GM08714 (cell line): ENCODE data around the gene GSG1L.
"Not testable (repeated sequence)": the region's sequence is repeated elsewhere in the genome, so short reads cannot be mapped to it uniquely, and the experiment has no call there.

ENCODE experiments used
- H3K4me3 ChIP-seq: fragments of 200-500 bp; sonication (Bioruptor generic); 2 replicates; pipeline ENCODE4 v1.5.1; 2014; ENCODE audit warnings: mild to moderate bottlenecking, low read length, inconsistent platforms
- ZNF274 ChIP-seq: IDR thresholded peaks from 2 replicates; pipeline ENCODE4 v1.6.1; 2012; ENCODE audit warnings: mild to moderate bottlenecking, low read depth, low read length

Gene GSG1L

GRCh38 chr16:27960619-27961295 lies 102.8 kb downstream of the GSG1L start:
- H3K4me3 ChIP-seq: no peak overlapping the region
- no peak for TF ChIP-seq ZNF274

- no peak for TF ChIP-seq ZNF274
- no peak overlapping the region for H3K4me3 ChIP-seq
Observed at GRCh38 chr16:27959914-27960313, 103.6 kb downstream of the GSG1L start.

GRCh38 chr16:27954191-27954590 lies 109.3 kb downstream of the GSG1L start:
- H3K4me3 ChIP-seq: no peak overlapping the region
- TF ChIP-seq ZNF274: no peak

GRCh38 chr16:27952811-27953210 lies 110.7 kb downstream of the GSG1L start:
- no peak overlapping the region for H3K4me3 ChIP-seq
- no peak for TF ChIP-seq ZNF274

- no peak overlapping the region for H3K4me3 ChIP-seq
- no peak for TF ChIP-seq ZNF274
Observed at GRCh38 chr16:27951489-27952120, 111.9 kb downstream of the GSG1L start.

- no peak overlapping the region for H3K4me3 ChIP-seq
- no peak for TF ChIP-seq ZNF274
Observed at GRCh38 chr16:27950206-27950887, 113.2 kb downstream of the GSG1L start.

GRCh38 chr16:27947696-27948095 lies 115.8 kb downstream of the GSG1L start:
- no peak for TF ChIP-seq ZNF274
- no peak overlapping the region for H3K4me3 ChIP-seq

- no peak overlapping the region for H3K4me3 ChIP-seq
- no peak for TF ChIP-seq ZNF274
Observed at GRCh38 chr16:27945233-27945973, 118.1 kb downstream of the GSG1L start.

- TF ChIP-seq ZNF274: no peak
- no peak overlapping the region for H3K4me3 ChIP-seq
Observed at GRCh38 chr16:27943766-27944165, 119.7 kb downstream of the GSG1L start.

- H3K4me3 ChIP-seq: not testable (repeated sequence)
Observed at GRCh38 chr16:27942071-27942470, 121.4 kb downstream of the GSG1L start.

- H3K4me3 ChIP-seq: no peak overlapping the region
- no peak for TF ChIP-seq ZNF274
Observed at GRCh38 chr16:27935076-27935475, 128.4 kb downstream of the GSG1L start.

GRCh38 chr16:27932542-27933135 lies 130.9 kb downstream of the GSG1L start:
- TF ChIP-seq ZNF274: no peak
- H3K4me3 ChIP-seq: no peak overlapping the region

GRCh38 chr16:27929818-27930217 lies 133.7 kb downstream of the GSG1L start:
- H3K4me3 ChIP-seq: no peak overlapping the region

GRCh38 chr16:27928542-27928941 lies 135.0 kb downstream of the GSG1L start:
- H3K4me3 ChIP-seq: no peak overlapping the region
- TF ChIP-seq ZNF274: no peak

More at GRCh38 chr16:27929818-27930217, 133.7 kb downstream of the GSG1L start:
- TF ChIP-seq ZNF274: no peak
